Thymus (tissue), 11 donors: ENCODE measurements around the gene JMJD1C. TPM values are rescaled to one million over a fixed set of nuclear protein-coding genes. Genes with fewer than 3 reads are reported as not detected.
"Not testable (repeated sequence)": the region's sequence is repeated elsewhere in the genome, so short reads cannot be mapped to it uniquely, and the experiment has no call there.

Experiments
- DNase-seq, 9 donors: peaks; one replicate each; pipeline ENCODE4 v3.0.0-alpha.2; 2013; ENCODE audit warnings: low spot score in 9 of 9, low read depth in 6 of 9, missing footprints in 1 of 9
- H3K27ac ChIP-seq, 2 donors: one replicate each; pipeline ENCODE4 v1.5.1; 2013; ENCODE audit warnings: control low read depth in 1 of 2, low read depth in 1 of 2, low read length in 1 of 2, mild to moderate bottlenecking in 1 of 2, moderate library complexity in 1 of 2
- H3K27me3 ChIP-seq, 2 donors: one replicate each; pipeline ENCODE4 v1.5.1; 2013; ENCODE audit warnings: low read length in 1 of 2; ENCODE audit not compliant: control insufficient read depth in 2 of 2, insufficient read depth in 1 of 2
- H3K36me3 ChIP-seq, 2 donors: one replicate each; pipeline ENCODE4 v1.5.1; 2013; ENCODE audit warnings: low read length in 1 of 2, mild to moderate bottlenecking in 1 of 2, moderate library complexity in 1 of 2; ENCODE audit not compliant: control insufficient read depth in 2 of 2, insufficient read depth in 2 of 2
- H3K4me1 ChIP-seq, 2 donors: one replicate each; pipeline ENCODE4 v1.5.1; 2013; ENCODE audit warnings: low read length in 2 of 2; ENCODE audit not compliant: control insufficient read depth in 2 of 2, insufficient read depth in 2 of 2
- H3K4me3 ChIP-seq, 2 donors: one replicate each; pipeline ENCODE4 v1.5.1; 2013; ENCODE audit warnings: low read length in 2 of 2, control low read depth in 1 of 2, mild to moderate bottlenecking in 1 of 2
- H3K9me3 ChIP-seq, 2 donors: one replicate each; pipeline ENCODE4 v1.5.1; 2013; ENCODE audit warnings: low read length in 1 of 2, mild to moderate bottlenecking in 1 of 2; ENCODE audit not compliant: control insufficient read depth in 2 of 2, insufficient read depth in 1 of 2
- WGBS: extraction: QIAGEN DNeasy Blood & Tissue Kit; methylation state at CpG from one replicate; pipeline ENCODE4 v1.1.7; 2013; 5-methylcytosine and 5-hydroxymethylcytosine counted together
- polyA plus RNA-seq: library from polyadenylated mRNA; stranded (reverse); fragments of 200-250 nt; gene quantifications from one replicate; pipeline ENCODE4 v1.2.3, GENCODE V29; 2013
- total RNA-seq: library from RNA; stranded (reverse); fragments of 120-200 nt; gene quantifications from one replicate; pipeline ENCODE4 v1.2.4, GENCODE V29; 2013
- donor health status: healthy.

The JMJD1C gene
- total and polyA plus RNA-seq, 2 donors, result 70.8 to 86.2 TPM

- no peak overlapping the region for H3K27ac ChIP-seq
- no peaks in the 10 kb centered on the region for H3K9me3 ChIP-seq
- DNase-seq, result no peak
- no peak overlapping the region for H3K4me3 ChIP-seq
- 95% methylated on average over 6 of the region's 6 CpGs for WGBS
- H3K4me1 ChIP-seq, result no peaks in the 10 kb centered on the region
- no peaks in the 10 kb centered on the region for H3K27me3 ChIP-seq
- H3K36me3 ChIP-seq, result peaks cover 22 to 31% of the 10 kb centered on the region in 2 donors
Observed at GRCh38 chr10:63154546-63155387, 311.0 kb downstream of the JMJD1C start.

- not testable (repeated sequence) for H3K27me3 ChIP-seq, DNase-seq, H3K4me1 ChIP-seq, H3K27ac ChIP-seq, H3K9me3 ChIP-seq, H3K4me3 ChIP-seq
- peaks cover 22 to 33% of the 10 kb centered on the region in 2 donors for H3K36me3 ChIP-seq
- 96% methylated on average over 9 of the region's 9 CpGs for WGBS
Observed at GRCh38 chr10:63153868-63154545, 311.8 kb downstream of the JMJD1C start.

GRCh38 chr10:63150745-63151144 is 315.0 kb downstream of the JMJD1C start:
- no peaks in the 10 kb centered on the region for H3K4me1 ChIP-seq
- no peak for DNase-seq
- H3K36me3 ChIP-seq, result peaks cover 22 to 51% of the 10 kb centered on the region in 2 donors
- no peaks in the 10 kb centered on the region for H3K9me3 ChIP-seq
- H3K4me3 ChIP-seq, result no peak overlapping the region
- no peak overlapping the region for H3K27ac ChIP-seq
- 98% methylated on average over 4 of the region's 4 CpGs for WGBS
- H3K27me3 ChIP-seq, result no peaks in the 10 kb centered on the region

DNA sequence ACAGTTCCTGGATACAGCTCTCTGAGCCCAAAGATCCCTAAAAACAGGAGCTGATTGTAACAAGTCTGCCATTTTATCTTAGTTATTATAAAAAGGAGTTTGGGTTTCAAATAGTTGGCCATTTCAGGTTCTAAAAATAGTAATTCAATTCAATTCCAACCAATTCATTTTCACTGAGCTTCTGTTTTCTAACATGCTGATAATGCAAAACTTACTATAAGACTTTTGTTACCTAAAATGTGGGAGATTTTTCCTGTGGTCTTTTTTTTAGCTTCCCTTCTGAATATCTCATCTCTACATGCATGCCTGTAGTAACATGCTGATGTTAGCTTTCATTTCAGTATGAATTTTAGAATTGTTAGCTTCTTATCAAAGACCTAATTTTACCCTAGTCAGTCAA is 319.3 kb downstream of the JMJD1C start:
- no peaks in the 10 kb centered on the region for H3K4me1 ChIP-seq
- no peak for DNase-seq
- no peaks in the 10 kb centered on the region for H3K9me3 ChIP-seq
- H3K27ac ChIP-seq, result no peak overlapping the region
- peaks cover 0 to 29% of the 10 kb centered on the region in 2 donors for H3K36me3 ChIP-seq
- no peak overlapping the region for H3K4me3 ChIP-seq
- H3K27me3 ChIP-seq, result no peaks in the 10 kb centered on the region

GRCh38 chr10:63145782-63146181 is 320.0 kb downstream of the JMJD1C start:
- H3K4me1 ChIP-seq, result no peaks in the 10 kb centered on the region
- peaks cover 0 to 27% of the 10 kb centered on the region in 2 donors for H3K36me3 ChIP-seq
- no peaks in the 10 kb centered on the region for H3K9me3 ChIP-seq
- H3K4me3 ChIP-seq, result no peak overlapping the region
- no peak overlapping the region for H3K27ac ChIP-seq
- DNase-seq, result no peak
- H3K27me3 ChIP-seq, result no peaks in the 10 kb centered on the region

DNA sequence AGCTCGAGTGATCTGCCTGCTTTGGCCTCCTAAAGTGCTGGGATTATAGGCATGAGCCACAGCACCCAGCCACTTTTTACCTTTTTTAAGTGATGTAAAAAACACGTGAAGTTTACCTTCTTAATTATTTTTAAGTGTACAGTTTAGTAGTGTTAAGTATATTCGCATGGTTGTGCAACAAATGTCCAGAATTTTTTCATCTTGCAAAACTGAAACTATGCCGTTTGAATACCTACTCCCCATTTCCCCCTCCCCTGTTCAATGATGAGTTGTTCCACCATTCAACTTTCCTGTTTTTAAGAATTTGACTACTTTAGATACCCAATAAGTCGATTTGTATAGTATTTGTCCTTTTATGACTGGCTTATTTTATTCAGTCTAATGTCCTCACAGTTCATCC is 321.8 kb downstream of the JMJD1C start:
- 86% methylated on average over 5 of the region's 5 CpGs for WGBS
- no peak for DNase-seq
- H3K4me3 ChIP-seq, result no peak overlapping the region
- H3K9me3 ChIP-seq, result no peaks in the 10 kb centered on the region
- H3K27ac ChIP-seq, result no peak overlapping the region
- peaks cover 4 to 24% of the 10 kb centered on the region in 2 donors for H3K36me3 ChIP-seq
- no peaks in the 10 kb centered on the region for H3K27me3 ChIP-seq
- H3K4me1 ChIP-seq, result no peaks in the 10 kb centered on the region

DNA sequence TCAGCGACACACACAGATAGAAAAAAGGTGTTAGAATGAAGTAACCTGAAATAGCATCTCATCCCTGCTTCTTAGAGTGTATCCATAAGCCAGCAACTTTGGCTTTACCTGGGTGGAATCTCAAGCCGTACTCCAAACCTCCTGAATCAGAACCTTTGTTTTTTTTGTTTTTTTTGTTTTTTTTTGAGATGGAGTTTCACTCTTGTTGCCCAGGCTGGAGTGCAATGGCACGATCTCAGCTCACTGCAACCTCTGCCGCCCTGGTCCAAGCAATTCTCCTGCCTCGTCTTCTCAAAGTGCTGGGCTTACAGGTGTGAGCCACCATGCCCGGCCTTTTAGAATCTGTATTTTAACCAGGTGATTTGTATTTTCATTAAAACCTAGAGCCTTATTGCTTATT is 323.6 kb downstream of the JMJD1C start:
- Histone ChIP-seq H3K4me1 (no peaks in the 10 kb centered on the region), H3K27ac (no peak overlapping the region), H3K4me3 (no peak overlapping the region), H3K36me3 (peaks cover 4 to 12% of the 10 kb centered on the region in 2 donors), H3K9me3 (no peaks in the 10 kb centered on the region), H3K27me3 (no peaks in the 10 kb centered on the region)
- WGBS, result 96% methylated on average over 6 of the region's 6 CpGs
- no peak for DNase-seq

GRCh38 chr10:63140077-63140476 is 325.7 kb downstream of the JMJD1C start:
- Histone ChIP-seq H3K4me1 (peaks cover 0 to 2% of the 10 kb centered on the region in 2 donors), H3K9me3 (no peaks in the 10 kb centered on the region), H3K27me3 (no peaks in the 10 kb centered on the region), H3K4me3 (no peak overlapping the region), H3K36me3 (peaks cover 4 to 7% of the 10 kb centered on the region in 2 donors), H3K27ac (no peak overlapping the region)
- 93% methylated on average over 3 of the region's 3 CpGs for WGBS
- no peak for DNase-seq

DNA sequence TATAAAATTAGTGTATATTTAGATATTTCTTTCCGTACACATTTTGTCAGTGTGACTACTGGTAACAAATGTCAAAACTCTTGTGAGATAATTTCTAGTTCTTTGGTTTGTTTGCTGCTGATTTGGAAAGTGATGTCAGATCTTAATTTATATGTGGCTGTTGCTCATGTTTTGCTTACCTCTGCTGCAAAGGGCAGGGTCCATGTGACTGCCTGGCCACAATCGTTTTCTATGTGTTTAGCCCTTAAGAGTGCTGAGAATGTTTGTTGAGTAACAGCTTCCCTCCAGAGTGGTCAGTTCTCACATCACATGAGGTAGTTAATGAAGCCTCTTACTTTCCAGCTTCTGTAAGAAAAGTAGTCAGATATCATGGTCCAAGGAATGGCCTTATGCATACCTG is 328.5 kb downstream of the JMJD1C start:
- H3K27me3 ChIP-seq, result no peaks in the 10 kb centered on the region
- 92% methylated on average over 2 of the region's 2 CpGs for WGBS
- H3K4me3 ChIP-seq, result no peak overlapping the region
- no peak for DNase-seq
- H3K9me3 ChIP-seq, result peaks cover 0 to 10% of the 10 kb centered on the region in 2 donors
- H3K27ac ChIP-seq, result no peak overlapping the region
- H3K36me3 ChIP-seq, result peaks cover 4 to 7% of the 10 kb centered on the region in 2 donors
- H3K4me1 ChIP-seq, result peaks cover 12 to 13% of the 10 kb centered on the region in 2 donors
